Choroid plexus epithelial cell (primary cell): ENCODE measurements around the gene C1orf146.
"Not testable (repeated sequence)": the region's sequence is repeated elsewhere in the genome, so short reads cannot be mapped to it uniquely, and the experiment has no call there.

ENCODE experiments used
- DNase-seq: peaks from one replicate; pipeline ENCODE4 v3.0.0-alpha.2; 2010; ENCODE audit warnings: low read depth
- H3K4me3 ChIP-seq: 2 replicates; pipeline ENCODE4 v1.5.1; 2011; ENCODE audit warnings: low read depth, mild to moderate bottlenecking, control low read depth, low read length, moderate library complexity
- TF ChIP-seq, protein P1 (sequence below): conservative IDR thresholded peaks from 2 replicates; pipeline ENCODE4 v1.5.1; 2011; ENCODE audit warnings: low read depth, mild to moderate bottlenecking, control low read depth, inconsistent platforms, low read length, moderate library complexity

Gene C1orf146

DNA sequence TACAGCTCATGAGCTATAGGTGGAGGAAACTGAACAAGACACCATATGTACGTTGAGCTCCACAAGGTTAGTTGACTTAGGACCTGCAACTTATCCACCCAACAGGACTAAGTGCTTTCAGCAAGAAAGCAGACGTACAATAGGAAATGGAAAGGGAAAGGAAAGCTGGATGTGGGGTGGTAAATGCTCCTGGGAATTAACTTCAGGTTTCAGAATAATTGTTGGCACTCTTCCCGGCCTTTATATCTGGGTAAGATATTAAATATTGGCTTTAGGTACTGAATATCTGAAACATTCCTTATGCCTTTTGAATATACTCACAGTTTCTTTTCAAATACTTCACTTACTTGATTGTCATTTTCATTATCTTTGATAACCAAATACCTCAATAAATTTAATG lies 44.8 kb downstream of the C1orf146 start:
- H3K4me3 ChIP-seq, result no peak overlapping the region
- TF ChIP-seq, protein P1, sequence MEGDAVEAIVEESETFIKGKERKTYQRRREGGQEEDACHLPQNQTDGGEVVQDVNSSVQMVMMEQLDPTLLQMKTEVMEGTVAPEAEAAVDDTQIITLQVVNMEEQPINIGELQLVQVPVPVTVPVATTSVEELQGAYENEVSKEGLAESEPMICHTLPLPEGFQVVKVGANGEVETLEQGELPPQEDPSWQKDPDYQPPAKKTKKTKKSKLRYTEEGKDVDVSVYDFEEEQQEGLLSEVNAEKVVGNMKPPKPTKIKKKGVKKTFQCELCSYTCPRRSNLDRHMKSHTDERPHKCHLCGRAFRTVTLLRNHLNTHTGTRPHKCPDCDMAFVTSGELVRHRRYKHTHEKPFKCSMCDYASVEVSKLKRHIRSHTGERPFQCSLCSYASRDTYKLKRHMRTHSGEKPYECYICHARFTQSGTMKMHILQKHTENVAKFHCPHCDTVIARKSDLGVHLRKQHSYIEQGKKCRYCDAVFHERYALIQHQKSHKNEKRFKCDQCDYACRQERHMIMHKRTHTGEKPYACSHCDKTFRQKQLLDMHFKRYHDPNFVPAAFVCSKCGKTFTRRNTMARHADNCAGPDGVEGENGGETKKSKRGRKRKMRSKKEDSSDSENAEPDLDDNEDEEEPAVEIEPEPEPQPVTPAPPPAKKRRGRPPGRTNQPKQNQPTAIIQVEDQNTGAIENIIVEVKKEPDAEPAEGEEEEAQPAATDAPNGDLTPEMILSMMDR, result no peak
- no peak for DNase-seq

DNA sequence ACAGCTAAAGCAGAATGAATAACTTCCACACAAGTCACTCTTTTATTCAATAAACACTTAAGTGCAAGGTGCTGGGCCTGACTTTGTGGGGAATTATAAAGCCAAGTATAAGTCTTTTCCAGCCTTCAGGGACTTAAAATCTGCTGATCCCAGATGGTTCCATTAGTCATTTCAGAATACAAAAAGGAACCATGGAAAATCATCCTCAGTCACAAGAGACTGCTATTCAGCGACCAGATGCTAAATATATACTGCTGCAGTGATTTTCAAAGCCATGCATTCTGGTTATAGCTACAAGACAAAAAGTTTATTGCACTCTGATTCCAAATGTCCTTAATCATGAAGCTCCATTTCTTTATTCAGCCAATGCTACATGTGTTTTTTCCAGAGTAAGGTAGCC lies 55.3 kb downstream of the C1orf146 start:
- DNase-seq, result no peak
- TF ChIP-seq, protein P1, result no peak
- H3K4me3 ChIP-seq, result no peak overlapping the region

DNA sequence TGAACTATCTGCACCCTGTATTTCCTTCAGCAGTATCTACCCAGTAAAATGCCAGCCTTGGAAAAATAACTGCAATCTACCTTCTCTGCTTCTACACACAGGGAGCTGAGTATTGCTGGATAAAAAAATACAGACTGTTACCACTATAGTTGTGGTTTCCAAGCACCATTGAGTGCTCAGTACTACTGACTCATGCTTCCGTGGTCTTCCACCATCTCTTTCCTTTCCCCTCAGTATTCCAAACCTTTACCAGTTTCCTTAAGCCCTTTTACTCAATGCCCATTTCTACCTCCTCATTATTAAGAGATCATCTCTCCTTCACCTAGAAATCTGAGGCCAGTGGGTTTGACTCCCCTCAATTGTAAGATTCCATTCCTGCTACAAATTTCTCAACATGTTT lies 57.2 kb downstream of the C1orf146 start:
- DNase-seq, result peak; percentile 32
- TF ChIP-seq, protein P1, result no peak
- no peak overlapping the region for H3K4me3 ChIP-seq

DNA sequence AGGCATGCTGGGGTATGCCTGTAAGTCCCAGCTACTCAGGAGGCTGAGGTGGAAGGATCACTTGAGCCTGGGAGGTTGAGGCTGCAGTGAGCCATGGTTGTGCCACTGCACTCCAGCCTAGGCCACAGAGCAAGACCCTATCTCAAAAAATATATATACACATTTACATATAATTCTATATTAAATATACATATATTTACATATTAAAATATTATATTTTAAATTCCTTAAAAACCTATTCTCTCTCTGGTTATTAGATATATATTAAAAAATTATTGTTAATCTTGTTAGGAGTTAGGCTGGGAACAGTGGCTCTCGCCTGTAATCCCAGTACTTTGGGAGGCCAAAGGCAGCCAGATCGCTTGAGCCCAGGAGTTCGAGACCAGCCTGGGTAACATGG lies 58.4 kb downstream of the C1orf146 start:
- TF ChIP-seq, protein P1, result no peak
- DNase-seq, result no peak
- H3K4me3 ChIP-seq, result no peak overlapping the region

DNA sequence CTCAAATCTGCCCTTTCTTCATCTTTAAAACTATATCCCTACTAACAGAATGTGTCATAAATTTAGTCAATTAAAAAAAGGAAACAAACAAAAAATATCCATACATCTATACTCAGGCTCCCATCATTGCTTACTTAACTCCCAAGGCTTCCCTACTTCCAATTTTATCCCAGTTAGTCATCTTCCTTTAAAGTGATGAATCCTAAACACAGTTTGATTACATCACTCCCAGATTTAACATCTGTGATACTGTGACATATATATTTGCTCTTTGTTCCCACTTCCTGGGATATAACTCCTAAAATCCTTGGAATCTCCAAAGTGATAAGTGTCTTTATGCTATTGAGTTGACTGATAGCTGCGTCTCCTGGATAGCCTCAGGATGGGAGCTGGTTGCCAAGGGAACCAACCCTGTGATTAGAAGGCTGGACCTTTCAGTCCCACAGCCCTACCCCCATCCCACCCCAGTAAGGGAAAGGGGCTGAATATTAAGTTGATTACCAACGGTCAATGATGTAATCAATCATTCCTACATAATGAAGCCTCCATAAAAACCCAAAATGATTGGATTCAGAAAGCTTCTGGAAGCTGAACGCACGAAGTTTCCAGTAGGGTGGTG lies 59.5 kb downstream of the C1orf146 start:
- DNase-seq, result peak; percentile 15
- H3K4me3 ChIP-seq, result no peak overlapping the region
- TF ChIP-seq, protein P1, result no peak

DNA sequence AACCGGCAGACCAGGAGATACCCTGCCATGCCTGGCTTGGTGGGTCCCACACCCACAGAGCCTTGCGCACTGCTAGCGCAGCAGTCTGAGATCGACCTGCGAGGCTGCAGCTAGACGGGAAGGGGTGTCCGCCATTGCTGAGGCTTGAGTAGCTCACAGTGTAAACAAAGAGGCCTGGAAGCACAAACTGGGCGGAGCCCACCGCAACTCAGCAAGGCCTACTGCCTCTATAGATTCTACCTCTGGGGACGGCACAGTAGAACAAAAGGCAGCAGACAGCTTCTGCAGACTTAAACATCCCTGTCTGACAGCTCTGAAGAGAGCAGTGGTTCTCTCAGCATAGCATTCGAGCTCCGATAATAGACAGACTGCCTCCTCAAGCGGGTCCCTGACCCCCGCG lies 62.1 kb downstream of the C1orf146 start:
- not testable (repeated sequence) for DNase-seq, H3K4me3 ChIP-seq

DNA sequence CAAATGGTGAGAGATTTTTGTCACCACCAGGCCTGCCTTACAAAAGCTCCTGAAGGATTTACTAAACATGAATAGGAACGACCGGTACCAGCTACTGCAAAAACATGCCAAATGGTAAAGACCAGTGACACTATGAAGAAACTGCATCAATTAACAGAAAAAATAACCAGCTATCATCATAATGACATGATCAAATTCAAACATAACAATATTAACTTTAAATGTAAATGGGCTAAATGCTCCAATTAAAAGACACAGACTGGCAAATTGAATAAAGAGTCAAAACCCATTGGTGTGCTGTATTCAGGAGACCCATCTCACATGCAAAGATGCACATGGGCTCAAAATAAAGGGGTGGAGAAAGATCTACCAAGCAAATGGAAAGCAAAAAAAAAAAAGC lies 63.7 kb downstream of the C1orf146 start:
- not testable (repeated sequence) for DNase-seq, H3K4me3 ChIP-seq

DNA sequence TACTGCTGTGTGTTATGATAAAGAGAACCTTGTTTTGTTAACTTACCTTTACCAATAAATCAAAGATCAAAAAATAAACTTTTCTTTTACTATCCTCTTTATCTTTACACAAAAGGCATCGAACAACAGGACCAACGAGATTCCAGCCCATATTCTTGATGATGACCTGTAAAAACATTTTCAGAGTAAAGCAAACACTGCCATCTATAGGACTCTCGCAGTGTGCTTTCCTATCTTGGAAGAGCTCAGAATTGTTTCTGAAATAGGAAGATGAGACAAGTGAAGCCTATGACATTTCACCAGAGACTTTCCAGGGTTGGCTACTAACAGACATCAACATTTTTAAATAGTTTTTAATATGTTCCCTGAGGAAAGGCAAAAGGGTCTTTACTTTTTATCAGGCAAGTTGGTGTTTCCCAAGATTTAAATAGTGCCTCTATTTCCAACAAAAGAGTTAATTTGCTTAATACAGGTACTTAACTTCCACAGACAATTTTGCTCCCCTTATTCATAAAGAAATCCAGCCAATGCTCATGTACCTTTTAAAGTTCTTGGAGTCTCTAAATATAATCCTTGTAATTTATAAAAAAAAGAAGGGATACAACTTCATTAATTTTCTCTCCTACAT lies 73.8 kb downstream of the C1orf146 start:
- TF ChIP-seq, protein P1, result peak; percentile 80
- H3K4me3 ChIP-seq, result no peak overlapping the region
- peak; percentile 88 for DNase-seq
